PC-3 (cell line): ENCODE data around the gene MAP3K5.

Experiments used
- CTCF ChIP-seq: fragments of 300-600 bp; sonication (generic); conservative IDR thresholded peaks from 2 replicates; pipeline ENCODE4 v1.5.1; 2017; ENCODE audit warnings: antibody characterized with exemption, low read depth, mild to moderate bottlenecking, low read length
- EZH2 ChIP-seq: fragments of 300-600 bp; sonication (generic); IDR thresholded peaks from one replicate; pipeline ENCODE4 v1.6.1; 2017; ENCODE audit warnings: antibody characterized with exemption, mild to moderate bottlenecking, low read length; ENCODE audit not compliant: unreplicated experiment
- EZH2phosphoT487 ChIP-seq: fragments of 300-600 bp; sonication (generic); IDR thresholded peaks from 2 replicates; pipeline ENCODE4 v1.6.1; 2018; ENCODE audit warnings: mild to moderate bottlenecking, antibody characterized with exemption, low read length, borderline replicate concordance

GRCh38 chr6:136608991-136609390 lies 183.3 kb downstream of the MAP3K5 start:
- TF ChIP-seq EZH2phosphoT487 (no peak), CTCF (no peak), EZH2 (no peak)
